Measurements from ENCODE around the gene BORCS6.

The BORCS6 gene

DNA sequence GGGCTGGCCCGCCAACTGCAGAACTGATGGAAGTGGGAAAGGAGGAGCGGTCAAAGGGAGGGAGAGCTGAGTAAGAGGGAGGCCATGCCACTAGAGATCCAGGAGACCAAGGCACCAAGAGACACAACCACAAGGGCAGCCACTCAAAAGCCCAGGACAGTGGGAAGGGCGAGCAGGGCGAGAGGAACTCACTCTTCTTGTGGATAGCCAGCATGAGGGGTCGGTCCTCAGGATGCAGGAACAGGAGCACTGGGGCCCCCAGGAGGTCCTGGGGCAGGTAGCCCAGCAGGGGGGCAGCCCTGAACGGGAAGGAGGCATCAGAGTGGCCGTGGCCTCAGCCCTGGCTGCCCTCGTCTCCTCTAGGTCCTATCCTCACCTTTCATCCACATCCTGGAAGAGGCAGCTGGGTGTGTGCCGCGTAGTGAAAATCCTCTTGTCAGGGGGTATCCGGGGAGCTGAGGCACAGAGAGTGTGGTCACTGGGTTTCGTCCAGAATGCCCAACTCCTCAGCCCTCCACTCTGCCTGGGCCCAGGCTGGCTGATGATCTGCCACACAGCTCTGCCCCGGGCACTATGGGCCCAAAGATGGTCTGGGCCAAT lies 42.1 kb downstream of the BORCS6 start:
- H3K4me3 ChIP-seq (ENCODE audit: low read length): no peak overlapping the region
- DNase-seq (ENCODE audit: low read depth, low spot score): no peak

DNA sequence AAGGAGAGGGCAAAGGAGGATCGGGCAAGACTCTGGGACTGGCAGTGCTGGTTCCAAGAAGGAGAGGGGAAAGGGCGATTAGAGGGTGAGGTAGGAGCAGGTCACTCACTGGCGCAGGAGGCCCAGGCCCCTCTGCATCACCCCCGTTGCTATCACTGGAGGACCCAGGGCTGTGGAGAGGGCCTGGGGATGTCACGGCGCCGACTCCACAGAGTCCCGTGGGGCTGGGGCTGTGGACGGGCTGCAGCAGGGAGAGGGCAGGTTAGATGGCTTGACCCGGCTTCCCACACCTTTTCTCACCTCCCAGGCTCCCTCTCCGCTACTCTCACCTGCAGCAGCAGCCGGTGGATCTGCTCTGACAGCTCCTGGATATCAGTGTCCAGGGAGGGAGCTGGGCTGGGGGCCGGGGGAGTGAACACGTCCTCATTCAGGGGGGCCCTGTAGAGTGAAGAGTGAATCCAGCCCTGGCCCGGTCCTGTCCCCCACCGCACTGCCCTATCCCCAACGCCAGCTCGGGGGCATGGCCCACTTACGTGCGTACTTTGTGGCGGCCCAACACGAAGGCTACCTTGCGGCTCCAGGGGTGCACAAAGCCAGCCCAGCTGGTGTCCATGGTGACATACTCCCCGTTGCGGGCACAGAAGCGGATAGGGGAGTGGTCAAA lies 42.7 kb downstream of the BORCS6 start:
- H3K4me3 ChIP-seq (ENCODE audit: low read length): no peak overlapping the region
- no peak for DNase-seq (ENCODE audit: low read depth, low spot score)

DNA sequence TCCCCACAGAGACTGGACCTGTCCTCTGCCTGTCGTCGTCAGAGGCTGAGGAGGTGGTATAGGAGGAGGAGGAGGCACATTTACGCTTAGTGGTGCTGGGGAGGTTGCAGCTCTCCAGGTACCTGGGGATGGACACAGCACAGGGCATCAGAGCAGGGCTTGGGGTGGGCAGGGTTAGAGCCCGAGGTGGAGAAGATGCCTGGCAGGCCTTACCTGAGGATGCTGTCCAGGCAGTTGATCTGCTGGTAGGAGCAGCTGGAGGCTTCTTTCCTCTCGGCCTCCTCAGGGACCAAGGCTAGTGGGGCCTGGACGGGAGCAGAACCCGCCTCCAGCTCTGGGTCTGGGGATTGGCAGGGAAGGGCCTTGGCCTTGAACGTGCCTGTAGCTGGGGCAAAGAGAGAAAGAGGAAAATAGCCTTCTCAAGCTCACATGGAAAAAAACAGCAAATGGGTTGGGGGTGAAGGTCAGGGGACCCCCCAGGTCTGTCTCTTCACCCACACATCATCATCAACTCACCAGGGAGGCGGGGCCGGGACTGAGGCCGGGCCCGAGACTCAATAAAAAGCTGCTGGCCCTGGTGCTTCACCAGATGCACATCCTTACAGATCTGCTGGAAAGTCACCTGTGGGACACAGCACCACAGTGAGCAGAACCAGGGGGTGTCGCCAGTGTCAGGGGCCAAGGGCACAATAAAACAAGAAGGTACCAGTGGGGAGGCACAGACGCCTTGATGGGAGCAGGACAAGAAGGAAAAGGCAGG lies 43.4 kb downstream of the BORCS6 start:
- no peak overlapping the region for H3K4me3 ChIP-seq (ENCODE audit: low read length)
- no peak for DNase-seq (ENCODE audit: low read depth, low spot score)

DNA sequence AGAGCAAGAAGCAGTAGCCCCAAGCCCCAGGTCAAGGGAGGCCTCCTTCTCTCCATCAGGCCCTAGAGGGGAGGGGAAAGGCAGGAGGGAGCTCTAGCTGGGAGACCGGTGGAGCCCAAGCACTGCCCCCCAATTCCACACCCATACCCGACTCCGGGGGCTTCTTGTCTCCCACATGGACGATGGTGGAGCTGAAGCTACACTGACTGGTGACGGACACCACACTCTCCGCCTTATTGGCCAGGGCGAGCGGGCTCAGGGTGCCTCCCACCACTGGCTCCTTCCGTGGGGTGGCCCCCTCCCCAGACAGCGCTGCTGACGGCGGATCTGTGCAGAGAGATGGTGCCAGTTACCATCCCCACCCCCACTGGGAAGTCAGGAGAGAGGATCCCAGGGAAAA lies 44.2 kb downstream of the BORCS6 start:
- H3K4me3 ChIP-seq (ENCODE audit: low read length): no peak overlapping the region
- no peak for DNase-seq (ENCODE audit: low read depth, low spot score)

DNA sequence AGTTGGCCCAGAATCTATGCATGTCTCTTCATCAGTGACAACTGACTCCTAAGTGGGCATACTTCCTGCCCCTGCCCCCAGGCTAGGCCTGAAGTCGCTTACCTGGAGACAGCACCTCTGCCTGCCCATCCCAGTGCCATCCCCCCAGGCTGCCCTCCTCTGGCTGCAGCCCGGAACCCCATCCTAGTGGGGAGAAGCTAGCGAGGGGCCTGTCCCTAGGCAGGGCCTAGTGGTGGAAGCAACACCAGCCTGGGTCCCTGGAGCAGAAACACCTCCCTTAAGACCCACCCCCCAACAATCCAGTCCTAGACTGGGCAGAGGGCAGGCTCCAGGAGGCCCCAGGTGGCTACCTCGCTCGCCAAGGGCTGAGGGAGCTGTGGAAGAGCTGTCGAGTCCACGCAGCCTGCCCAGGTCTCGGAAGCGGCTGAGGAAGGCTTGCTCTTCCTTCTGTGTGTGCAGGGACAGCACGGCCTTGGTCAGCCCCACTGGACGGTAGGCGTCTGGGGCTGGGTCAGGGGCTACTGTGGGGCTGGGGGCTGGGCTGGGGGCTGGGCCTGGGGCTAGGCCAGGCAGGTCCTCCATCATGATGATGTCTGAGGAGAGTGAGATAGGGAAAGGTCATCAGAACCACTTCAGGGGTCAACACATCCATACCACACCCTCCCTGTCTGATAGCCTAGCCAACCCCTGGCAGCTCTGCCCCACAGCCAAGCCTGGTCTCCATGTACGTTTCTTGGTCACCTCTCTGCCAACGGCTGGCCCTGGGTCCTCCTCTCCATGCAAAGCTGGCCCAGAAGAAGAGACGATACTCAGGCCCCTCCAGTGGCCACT lies 45.4 kb downstream of the BORCS6 start:
- DNase-seq (ENCODE audit: low read depth, low spot score): no peak
- H3K4me3 ChIP-seq (ENCODE audit: low read length): no peak overlapping the region

DNA sequence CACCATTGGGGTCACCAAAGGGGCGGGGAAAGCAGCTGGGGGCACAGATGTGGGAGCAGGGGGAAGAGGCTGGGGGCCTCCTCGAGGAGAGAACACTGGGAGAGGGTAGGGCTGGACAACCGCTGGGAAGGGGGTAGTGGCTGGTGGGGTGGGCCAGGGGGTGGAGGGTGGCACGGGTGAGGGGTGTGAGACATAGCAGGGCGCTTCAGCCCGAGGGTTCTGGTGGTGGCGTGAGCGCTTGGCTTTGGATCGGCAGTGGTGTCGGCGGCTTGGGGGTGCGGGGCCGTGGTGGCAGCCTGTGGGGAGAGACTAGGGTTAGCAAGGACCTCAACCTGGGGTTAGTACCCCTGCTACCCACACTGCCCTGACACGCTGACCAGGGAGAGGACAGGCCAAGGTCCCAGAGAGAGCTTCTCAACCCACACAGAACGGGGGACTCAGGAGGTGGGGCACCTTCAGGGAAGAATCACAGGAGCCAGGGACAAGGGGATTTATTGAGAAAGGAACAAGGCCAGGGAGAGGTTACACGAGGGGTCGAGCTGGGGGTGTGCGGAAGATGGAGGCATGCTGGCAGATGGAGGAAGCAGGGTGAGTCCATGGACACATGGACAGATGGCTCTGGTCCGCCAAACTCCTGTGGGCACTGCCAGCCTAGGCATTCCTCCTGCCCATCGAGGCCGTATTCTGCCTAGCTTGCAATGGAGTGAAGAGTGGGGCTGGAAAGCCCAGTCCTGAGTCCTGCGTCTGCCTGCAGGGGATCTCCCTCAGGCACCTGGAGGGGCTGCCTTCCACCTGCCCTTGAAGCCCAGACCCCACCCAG lies 46.2 kb downstream of the BORCS6 start:
- H3K4me3 ChIP-seq (ENCODE audit: low read length): no peak overlapping the region
- no peak for DNase-seq (ENCODE audit: low read depth, low spot score)

DNA sequence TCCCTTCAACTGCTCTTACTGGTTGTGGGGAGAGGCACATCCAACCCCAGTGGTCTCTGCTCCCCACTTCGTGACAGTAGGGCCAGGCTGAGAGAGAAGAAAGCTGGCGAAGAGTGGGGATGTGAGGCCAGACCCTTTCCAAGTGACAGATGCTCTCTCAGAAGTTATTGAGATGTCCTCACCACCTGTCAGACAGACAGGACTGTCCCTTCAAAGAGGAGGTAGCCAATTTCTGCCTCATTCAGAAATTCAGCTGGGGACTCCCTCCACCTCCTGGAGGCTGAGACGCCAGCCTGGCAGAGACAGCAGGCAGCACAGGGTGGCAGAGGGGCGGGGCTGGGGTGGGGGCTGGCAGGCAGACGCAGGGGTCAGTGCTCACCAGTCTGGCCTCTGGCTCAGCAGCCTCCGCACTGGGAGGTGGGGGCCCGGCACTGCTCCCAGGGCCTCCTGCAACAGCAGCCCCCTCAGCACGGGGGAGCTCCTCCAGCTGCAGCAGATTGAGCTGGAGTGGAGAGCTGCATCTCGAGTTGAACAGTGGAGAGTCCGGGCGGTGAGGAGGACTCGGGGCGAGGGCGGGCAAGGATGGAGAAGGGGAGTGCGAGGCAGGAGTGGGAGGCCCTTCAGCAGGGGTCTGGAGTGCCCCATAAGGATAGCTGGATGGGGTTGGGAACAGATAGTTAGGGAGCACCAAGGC lies 46.9 kb downstream of the BORCS6 start:
- no peak for DNase-seq (ENCODE audit: low read depth, low spot score)
- no peak overlapping the region for H3K4me3 ChIP-seq (ENCODE audit: low read length)

DNA sequence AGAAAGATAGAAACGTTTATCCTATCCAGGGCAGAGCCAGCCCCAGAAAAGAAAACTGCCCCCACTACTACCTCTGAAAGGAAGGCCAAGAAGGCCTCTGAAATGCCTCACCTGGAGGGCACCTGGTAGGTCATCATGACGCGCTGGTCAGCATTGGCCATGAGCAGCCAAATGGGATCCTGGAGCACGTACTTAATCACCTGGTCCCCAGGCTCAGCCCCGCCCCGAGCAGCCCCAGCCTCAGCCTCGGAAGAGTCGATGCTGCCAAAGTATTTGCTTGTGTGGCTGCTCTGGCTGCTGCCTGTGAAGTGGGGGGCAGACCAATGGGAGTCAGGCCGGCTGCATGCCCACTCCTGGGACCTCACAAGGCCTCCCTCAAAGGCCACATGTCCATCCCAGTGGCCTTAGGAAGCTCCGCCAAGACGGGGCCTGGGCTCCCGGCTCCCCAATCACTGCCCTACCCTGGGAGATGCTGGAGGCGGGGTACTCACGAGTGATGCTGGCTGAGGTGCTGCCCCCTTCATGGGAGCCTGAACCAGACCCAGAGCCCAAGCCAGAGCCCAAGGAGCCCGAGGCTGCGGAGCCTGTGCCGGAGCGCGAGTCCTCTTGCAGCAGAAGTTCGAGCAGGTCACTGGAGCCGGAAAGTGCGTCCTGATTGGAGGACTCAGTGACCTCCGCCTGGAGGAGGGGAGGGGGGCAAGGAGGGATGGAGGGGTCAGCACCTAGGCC lies 47.7 kb downstream of the BORCS6 start:
- no peak for DNase-seq (ENCODE audit: low read depth, low spot score)
- H3K4me3 ChIP-seq (ENCODE audit: low read length): no peak overlapping the region

DNA sequence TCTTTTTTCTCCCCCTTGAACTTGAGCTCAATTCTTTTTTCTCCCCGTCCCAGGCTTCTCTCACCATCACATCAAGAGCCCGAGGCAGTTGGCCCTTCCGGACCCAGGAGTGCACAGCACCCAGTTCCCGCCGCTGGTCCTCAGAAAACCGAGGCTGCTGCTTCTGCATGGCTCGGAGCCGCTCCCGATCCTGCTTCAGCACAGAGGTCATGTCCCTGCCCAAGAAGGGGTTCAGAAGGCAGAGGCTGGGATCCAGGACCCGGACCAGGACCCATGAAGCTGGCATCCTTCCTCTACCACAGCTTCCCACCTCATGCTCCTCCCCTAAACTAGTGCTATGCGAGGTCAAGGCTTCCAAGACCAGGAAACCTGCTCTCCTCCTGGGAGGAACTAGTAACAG lies 48.2 kb downstream of the BORCS6 start:
- H3K4me3 ChIP-seq (ENCODE audit: low read length): no peak overlapping the region
- no peak for DNase-seq (ENCODE audit: low read depth, low spot score)

DNA sequence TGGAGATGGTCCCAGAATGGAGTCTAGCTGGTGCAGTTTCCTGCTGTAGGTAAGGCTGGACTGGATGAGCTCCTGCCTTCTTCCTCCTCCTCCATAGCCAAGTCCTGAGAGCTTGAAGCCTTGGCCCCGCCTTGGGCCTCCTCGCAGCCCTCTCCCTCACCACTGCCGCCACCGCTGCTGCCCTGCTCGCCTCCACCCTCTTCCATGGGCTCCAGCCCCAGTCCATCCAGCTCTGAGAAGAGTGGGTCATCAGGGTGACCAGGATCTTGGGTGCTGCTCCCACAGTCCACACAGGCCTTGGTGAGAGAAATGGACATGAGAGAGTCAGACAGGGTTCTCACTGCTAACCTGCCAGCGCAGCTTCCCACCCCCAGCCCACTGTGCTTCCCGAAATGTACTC lies 48.9 kb downstream of the BORCS6 start:
- DNase-seq (ENCODE audit: low read depth, low spot score): no peak

DNA sequence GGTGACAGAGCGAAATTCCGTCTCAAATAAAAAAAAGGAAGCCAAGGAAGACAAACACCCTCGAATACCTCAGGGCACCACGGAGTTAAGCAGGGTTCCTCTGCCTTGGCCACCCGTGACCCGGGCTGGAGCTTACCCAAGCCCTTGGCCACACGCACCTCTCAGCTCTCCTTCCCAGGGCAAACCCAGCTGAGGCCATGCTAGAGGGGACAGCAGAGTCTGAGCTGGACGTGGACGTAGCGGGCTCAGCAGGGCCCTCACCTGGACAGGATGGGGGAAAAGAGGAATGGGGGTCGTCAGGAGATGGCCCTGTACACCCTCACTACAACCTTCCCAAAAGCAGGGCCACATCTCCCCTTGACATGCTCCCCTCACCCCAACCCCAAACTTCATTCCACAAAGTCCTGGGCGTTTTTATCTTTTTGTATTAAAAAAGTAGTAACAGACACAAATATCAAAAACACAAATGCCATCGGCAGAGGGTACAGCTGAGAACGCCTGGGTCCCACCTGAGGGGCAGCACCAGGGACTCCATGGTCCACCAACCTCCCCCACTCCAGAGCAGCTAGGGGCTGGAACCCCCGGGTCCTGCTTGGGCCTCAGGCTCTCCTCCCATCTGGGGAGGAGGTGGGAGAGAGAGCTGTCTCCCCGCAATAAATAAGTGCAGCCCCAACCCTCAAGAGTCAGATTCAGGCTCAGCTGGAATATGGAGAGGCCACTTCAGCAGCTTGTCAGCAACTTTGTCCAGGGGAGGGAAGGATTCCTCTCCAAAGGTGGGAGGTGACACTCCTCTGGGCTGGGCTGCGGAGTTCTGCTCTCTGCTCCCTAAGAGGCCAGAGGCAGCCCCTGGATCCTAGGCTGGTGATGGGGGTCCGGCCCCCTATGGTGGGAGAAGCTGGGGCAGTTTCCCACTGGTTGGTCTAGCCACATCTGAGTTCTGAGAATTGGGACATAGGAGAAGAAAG lies 49.6 kb downstream of the BORCS6 start:
- H3K4me3 ChIP-seq (ENCODE audit: low read length): no peak overlapping the region
- no peak for DNase-seq (ENCODE audit: low read depth, low spot score)

More for the DNA sequence above, 48.9 kb downstream of the BORCS6 start:
- no peak overlapping the region for H3K4me3 ChIP-seq (ENCODE audit: low read length)

DNA sequence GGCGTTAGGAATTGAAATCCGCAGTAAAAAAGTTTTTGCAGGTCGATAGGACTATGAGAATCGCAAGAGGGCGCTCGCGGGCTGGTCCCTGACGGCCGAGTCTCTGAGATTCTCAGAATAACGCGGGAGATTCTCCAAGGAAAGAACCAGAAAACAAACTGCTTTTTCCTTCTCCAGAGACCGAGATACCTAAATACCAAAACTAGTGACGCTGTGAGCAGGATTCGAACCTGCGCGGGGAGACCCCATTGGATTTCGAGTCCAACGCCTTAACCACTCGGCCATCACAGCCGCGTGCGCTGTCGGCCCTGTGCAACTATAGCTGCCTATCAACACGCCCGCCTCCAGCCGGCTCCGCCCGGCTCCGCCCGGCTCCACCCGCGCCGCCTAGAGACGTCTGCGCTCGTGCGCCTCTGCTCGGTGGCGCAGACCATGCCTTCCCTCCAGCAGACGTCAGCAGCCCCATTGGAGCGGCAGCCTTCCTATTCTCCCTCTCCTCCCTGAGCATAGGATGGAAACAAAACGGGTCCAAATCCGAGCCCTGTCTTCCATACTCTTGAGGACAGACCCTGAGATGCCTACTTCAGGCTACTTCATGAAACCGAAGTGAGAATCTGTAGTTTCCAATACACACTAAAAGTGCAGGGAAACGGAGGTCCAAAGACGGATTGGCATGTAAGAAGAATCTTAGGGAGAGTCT lies 51.2 kb downstream of the BORCS6 start:
- peak; percentile 98 for DNase-seq (ENCODE audit: low read depth, low spot score)
- H3K4me3 ChIP-seq (ENCODE audit: low read length): peak overlapping the region; percentile 63

DNA sequence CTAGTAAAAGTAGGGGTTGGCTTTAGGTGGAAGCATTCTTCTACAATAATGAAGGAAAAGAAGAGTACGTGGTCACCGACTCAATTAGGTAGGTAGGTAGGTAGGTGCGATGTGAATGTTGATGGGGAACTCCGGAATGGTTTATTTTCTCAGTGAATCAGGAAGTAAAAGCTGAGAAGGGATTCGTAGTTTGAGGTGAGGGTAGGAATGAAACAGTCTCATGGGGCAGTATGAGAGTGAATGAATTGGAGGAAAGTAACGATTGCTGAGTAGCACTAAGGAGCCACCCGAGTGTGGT lies 51.7 kb downstream of the BORCS6 start:
- peak overlapping the region; percentile 47 for H3K4me3 ChIP-seq (ENCODE audit: low read length)
- DNase-seq (ENCODE audit: low read depth, low spot score): no peak

All from Jurkat, Clone E6-1 (cell line).